Panc1 (cell line): Measurements from ENCODE around the gene PYDC2. TPM values are rescaled to one million over a fixed set of nuclear protein-coding genes. Genes with fewer than 3 reads are reported as not detected.

Experiments used
- ATAC-seq: fragments of 200-7000 bp; cut with Tn5 transposase; 2 replicates; pipeline ENCODE4 v1.9.1; 2020; ENCODE audit warnings: mild to moderate bottlenecking, moderate library complexity
- BruUV-seq: library from RNA; stranded (reverse); fragments of 400-500 nt; replicated peaks from 2 replicates; lab custom pipeline; 2021; lab: Mats Ljungman, UMichigan
- CTCF ChIA-PET: fragments of 300-600 bp; sonication (Branson Sonifier 250); formaldehyde crosslinking; loops from one replicate; lab custom pipeline; 2022; ENCODE audit warnings: antibody characterized with exemption; lab: Charles Lee
- POLR2A ChIA-PET: fragments of 300-600 bp; sonication (Branson Sonifier 250); formaldehyde crosslinking; loops from one replicate; lab custom pipeline; 2022; ENCODE audit warnings: antibody characterized with exemption; lab: Charles Lee
- DNase-seq: peaks from one replicate; pipeline ENCODE4 v3.0.0-alpha.2; 2010; ENCODE audit warnings: low read depth, low spot score
- H3K27ac ChIP-seq: 2 replicates; pipeline ENCODE4 v1.5.1; 2011; ENCODE audit warnings: mild to moderate bottlenecking, low read length, inconsistent platforms
- H3K27me3 ChIP-seq: fragments of 200-500 bp; sonication (Bioruptor generic); 2 replicates; pipeline ENCODE4 v1.6.0; 2014; ENCODE audit warnings: low read length, inconsistent platforms; ENCODE audit not compliant: control insufficient read depth, insufficient read depth
- H3K36me3 ChIP-seq: fragments of 200-500 bp; sonication (Bioruptor generic); 2 replicates; pipeline ENCODE4 v1.5.1; 2014; ENCODE audit warnings: inconsistent platforms, mild to moderate bottlenecking, low read length, moderate library complexity; ENCODE audit not compliant: control insufficient read depth, insufficient read depth
- H3K4me1 ChIP-seq: 2 replicates; pipeline ENCODE4 v1.5.1; 2011; ENCODE audit warnings: inconsistent platforms, mild to moderate bottlenecking, low read length, moderate library complexity; ENCODE audit not compliant: control insufficient read depth, insufficient read depth
- H3K4me3 ChIP-seq, 2 experiments: 2 replicates each; pipeline ENCODE4 v1.5.1; 2011 to 2012; ENCODE audit warnings: low read depth in 2 of 2, low read length in 2 of 2, mild to moderate bottlenecking in 2 of 2, inconsistent platforms in 1 of 2, moderate library complexity in 1 of 2
- H3K9me3 ChIP-seq: fragments of 200-500 bp; sonication (Bioruptor generic); 2 replicates; pipeline ENCODE4 v1.5.1; 2014; ENCODE audit warnings: low read depth, mild to moderate bottlenecking, inconsistent platforms, low read length, moderate library complexity; ENCODE audit not compliant: control insufficient read depth, insufficient read depth
- POLR2AphosphoS5 ChIP-seq: IDR thresholded peaks from 2 replicates; pipeline ENCODE4 v1.6.1; 2012; ENCODE audit warnings: mild to moderate bottlenecking, low read depth, low read length, moderate library complexity
- REST ChIP-seq, 2 experiments: IDR thresholded peaks; 2 replicates each; pipeline ENCODE4 v1.6.1; 2011 to 2012; ENCODE audit warnings: low read depth in 2 of 2, control low read depth in 1 of 2, low read length in 1 of 2, mild to moderate bottlenecking in 1 of 2, moderate library complexity in 1 of 2; ENCODE audit not compliant: insufficient read depth in 1 of 2
- SIN3A ChIP-seq: IDR thresholded peaks from 2 replicates; pipeline ENCODE4 v1.6.1; 2012; ENCODE audit warnings: low read depth, mild to moderate bottlenecking, low read length, moderate library complexity, borderline replicate concordance; ENCODE audit not compliant: insufficient read depth
- TCF7L2 ChIP-seq: IDR thresholded peaks from 2 replicates; pipeline ENCODE4 v1.6.1; 2011; ENCODE audit warnings: mild to moderate bottlenecking, low read depth, low read length, inconsistent platforms
- in situ Hi-C: cut with HindIII; loops from 2 replicates; pipeline ENCODE4 v1.10.0; 2016; ENCODE audit warnings: low sequenced_read_pairs, low pct_unique_long_range_greater_than_20kb
- intact Hi-C: fragments of 100-400 bp; cut with micrococcal nuclease; formaldehyde crosslinking; loops from one replicate; pipeline ENCODE4 v1.10.0; 2022; ENCODE audit not compliant: unreplicated experiment
- total RNA-seq: library from RNA; stranded (reverse); gene quantifications from one replicate; pipeline ENCODE4 v1.2.1, GENCODE V29; 2021; ENCODE audit not compliant: unreplicated experiment
- TF ChIP-seq, protein P1 (sequence below): fragments of 450-650 bp; IDR thresholded peaks from 2 replicates; pipeline ENCODE4 v1.5.1; 2017; ENCODE audit warnings: mild to moderate bottlenecking

PYDC2 gene
- total RNA-seq, 1 experiment from 2014 or later = not detected

GRCh38 chr3:191440532-191440931, 20.4 kb upstream of the PYDC2 start:
- CTCF ChIA-PET = no interaction called here
- BruUV-seq = no TSS peak
- intact Hi-C loops = no loop called here
- Histone ChIP-seq H3K27ac (no peak overlapping the region), H3K4me3 (no peak overlapping the region), H3K36me3 (no peaks in the 10 kb centered on the region), H3K27me3 (no peaks in the 10 kb centered on the region), H3K4me1 (no peaks in the 10 kb centered on the region), H3K9me3 (no peaks in the 10 kb centered on the region)
- DNase-seq (no peak), ATAC-seq (no peak)
- in situ Hi-C loops = no loop called here
- POLR2A ChIA-PET = no interaction called here
- TF ChIP-seq REST (IDR thresholded peaks at IDR 0.05; ENCODE audit: insufficient read depth in 1 of 2, low read depth in 2 of 2, low read length in 1 of 2) (no peak), POLR2AphosphoS5 (no peak), SIN3A (no peak), TCF7L2 (no peak)
- TF ChIP-seq, protein P1, sequence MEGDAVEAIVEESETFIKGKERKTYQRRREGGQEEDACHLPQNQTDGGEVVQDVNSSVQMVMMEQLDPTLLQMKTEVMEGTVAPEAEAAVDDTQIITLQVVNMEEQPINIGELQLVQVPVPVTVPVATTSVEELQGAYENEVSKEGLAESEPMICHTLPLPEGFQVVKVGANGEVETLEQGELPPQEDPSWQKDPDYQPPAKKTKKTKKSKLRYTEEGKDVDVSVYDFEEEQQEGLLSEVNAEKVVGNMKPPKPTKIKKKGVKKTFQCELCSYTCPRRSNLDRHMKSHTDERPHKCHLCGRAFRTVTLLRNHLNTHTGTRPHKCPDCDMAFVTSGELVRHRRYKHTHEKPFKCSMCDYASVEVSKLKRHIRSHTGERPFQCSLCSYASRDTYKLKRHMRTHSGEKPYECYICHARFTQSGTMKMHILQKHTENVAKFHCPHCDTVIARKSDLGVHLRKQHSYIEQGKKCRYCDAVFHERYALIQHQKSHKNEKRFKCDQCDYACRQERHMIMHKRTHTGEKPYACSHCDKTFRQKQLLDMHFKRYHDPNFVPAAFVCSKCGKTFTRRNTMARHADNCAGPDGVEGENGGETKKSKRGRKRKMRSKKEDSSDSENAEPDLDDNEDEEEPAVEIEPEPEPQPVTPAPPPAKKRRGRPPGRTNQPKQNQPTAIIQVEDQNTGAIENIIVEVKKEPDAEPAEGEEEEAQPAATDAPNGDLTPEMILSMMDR = no peak

DNA sequence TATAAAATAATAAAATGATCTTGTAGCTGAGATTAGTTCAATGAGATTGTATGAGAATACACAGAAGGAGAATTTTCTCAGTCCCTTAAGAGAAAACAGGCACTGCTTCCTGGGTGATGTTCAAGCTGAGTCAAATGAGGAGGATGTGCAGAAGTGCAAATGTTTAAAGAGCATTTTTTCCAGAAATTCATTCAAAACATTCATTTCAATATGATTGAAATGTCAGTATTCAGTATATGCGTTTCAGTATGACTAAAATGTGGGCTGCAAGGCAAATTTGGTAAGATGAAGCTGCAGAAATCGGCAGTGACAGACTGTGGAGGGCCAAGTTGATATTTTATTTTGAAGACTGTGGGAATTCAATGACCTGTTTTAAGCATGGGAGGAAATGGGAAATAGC, 19.3 kb upstream of the PYDC2 start:
- in situ Hi-C loops = no loop called here
- ChIA-PET CTCF (no interaction called here), POLR2A (no interaction called here)
- Histone ChIP-seq H3K27me3 (no peaks in the 10 kb centered on the region), H3K4me1 (no peaks in the 10 kb centered on the region), H3K9me3 (no peaks in the 10 kb centered on the region), H3K27ac (no peak overlapping the region), H3K36me3 (no peaks in the 10 kb centered on the region), H3K4me3 (no peak overlapping the region)
- intact Hi-C loops = no loop called here
- TF ChIP-seq, protein P1 = no peak
- TF ChIP-seq POLR2AphosphoS5 (no peak), TCF7L2 (no peak), SIN3A (no peak), REST (IDR thresholded peaks at IDR 0.05; ENCODE audit: insufficient read depth in 1 of 2, low read depth in 2 of 2, low read length in 1 of 2) (no peak)
- no peak for ATAC-seq
- no TSS peak for BruUV-seq
- no peak for DNase-seq
